Measurements from ENCODE around the gene ZNF813.
"Not testable (repeated sequence)": the region's sequence is repeated elsewhere in the genome, so short reads cannot be mapped to it uniquely, and the experiment has no call there.

Gene ZNF813

GRCh38 chr19:53467485-53468262 lies at the start of gene ZNF813:
ZNF813 (plus strand) TSS chr19:53467733; CDS start chr19:53483823, 16,090 bp downstream.
- DNase-seq, result peak; percentile 2 to 99 (median 87)

- not testable (repeated sequence) for DNase-seq
These were observed 46.8 kb upstream of the ZNF813 start for GRCh38 chr19:53420520-53421315.

- DNase-seq, result no peak
These were observed 45.0 kb upstream of the ZNF813 start for GRCh38 chr19:53422551-53422950.

GRCh38 chr19:53423074-53423473 lies 44.5 kb upstream of the ZNF813 start:
- DNase-seq, result peak in 7 of 51 donors; percentile 0 to 11 (median 4)

- peak in 5 of 51 donors; percentile 0 to 25 (median 2) for DNase-seq
These were observed 43.9 kb upstream of the ZNF813 start for GRCh38 chr19:53423680-53424079.

- peak in 47 of 51 donors; percentile 1 to 80 (median 55) for DNase-seq
These were observed 42.5 kb upstream of the ZNF813 start for GRCh38 chr19:53424968-53425597.

GRCh38 chr19:53431399-53432087 lies 36.0 kb upstream of the ZNF813 start, which contains the start of gene ZNF761:
ZNF761 (plus strand) TSS chr19:53431984; CDS start chr19:53447269, 15,285 bp downstream.
- DNase-seq, result peak; percentile 37 to 95 (median 87)

GRCh38 chr19:53432088-53432661 lies 35.4 kb upstream of the ZNF813 start:
- peak in 13 of 51 donors; percentile 2 to 46 (median 19) for DNase-seq

GRCh38 chr19:53443809-53444208 lies 23.7 kb upstream of the ZNF813 start:
- DNase-seq, result not testable (repeated sequence)

- not testable (repeated sequence) for DNase-seq
These were observed 20.3 kb upstream of the ZNF813 start for GRCh38 chr19:53447196-53447595.

- DNase-seq, result no peak
These were observed 11.7 kb upstream of the ZNF813 start for GRCh38 chr19:53455828-53456227.

- DNase-seq, result not testable (repeated sequence)
These were observed 7.3 kb upstream of the ZNF813 start for GRCh38 chr19:53460131-53460721.

- no peak for DNase-seq
These were observed 5.7 kb upstream of the ZNF813 start for GRCh38 chr19:53461866-53462265.

GRCh38 chr19:53462861-53463260 lies 4.7 kb upstream of the ZNF813 start:
- peak in 1 of 51 donors; percentile 28 for DNase-seq

- DNase-seq, result peak; percentile 1 to 96 (median 75)
These were observed 4.3 kb upstream of the ZNF813 start for GRCh38 chr19:53463263-53463662.

GRCh38 chr19:53466726-53467484 lies 628 bp upstream of the ZNF813 start:
- peak in 9 of 51 donors; percentile 1 to 51 (median 17) for DNase-seq

- DNase-seq, result not testable (repeated sequence)
These were observed 1.1 kb downstream of the ZNF813 start for GRCh38 chr19:53468628-53469027.

GRCh38 chr19:53471916-53472315 lies 4.4 kb downstream of the ZNF813 start:
- DNase-seq, result no peak

GRCh38 chr19:53474832-53475231 lies 7.3 kb downstream of the ZNF813 start:
- DNase-seq, result not testable (repeated sequence)
